NCI-H1105 treated with DMSO at 0.1 percent for 48 hours (cell line): ENCODE measurements around the gene ARHGEF17.

Experiments
- DNase-seq: peaks from one replicate; lab custom pipeline; 2025; lab: John Stamatoyannopoulos, UW

ARHGEF17 gene

GRCh38 chr11:73358071-73358470 lies 50.0 kb downstream of the ARHGEF17 start:
- no peak for DNase-seq

- DNase-seq = no peak
Observed at GRCh38 chr11:73359341-73359740, 51.3 kb downstream of the ARHGEF17 start.

GRCh38 chr11:73359930-73360742 lies 52.1 kb downstream of the ARHGEF17 start:
- no peak for DNase-seq

GRCh38 chr11:73360743-73361369 lies 52.8 kb downstream of the ARHGEF17 start:
- no peak for DNase-seq

GRCh38 chr11:73361953-73362776 lies 54.1 kb downstream of the ARHGEF17 start:
- no peak for DNase-seq

- no peak for DNase-seq
Observed at GRCh38 chr11:73363147-73363546, 55.1 kb downstream of the ARHGEF17 start.

GRCh38 chr11:73365352-73366264 lies 57.5 kb downstream of the ARHGEF17 start:
- no peak for DNase-seq

GRCh38 chr11:73366265-73366610 lies 58.2 kb downstream of the ARHGEF17 start:
- no peak for DNase-seq

GRCh38 chr11:73366953-73367352 lies 58.9 kb downstream of the ARHGEF17 start:
- no peak for DNase-seq

GRCh38 chr11:73367482-73368024 lies 59.5 kb downstream of the ARHGEF17 start:
- no peak for DNase-seq

- DNase-seq = no peak
Observed at GRCh38 chr11:73372375-73372993, 64.4 kb downstream of the ARHGEF17 start.

- no peak for DNase-seq
Observed at GRCh38 chr11:73374151-73374550, 66.1 kb downstream of the ARHGEF17 start.

GRCh38 chr11:73375830-73376159 lies 67.7 kb downstream of the ARHGEF17 start:
- no peak for DNase-seq

- peak; percentile 86 for DNase-seq
Observed at GRCh38 chr11:73376160-73376802, 68.2 kb downstream of the ARHGEF17 start, which contains the start of gene RELT. TSS of gene RELT (plus strand) at chr11:73376399. CDS start at chr11:73389137, 12,738 bp downstream.

- DNase-seq = peak; percentile 26
Observed at GRCh38 chr11:73376803-73377629, 68.9 kb downstream of the ARHGEF17 start.

GRCh38 chr11:73379189-73379880 lies 71.3 kb downstream of the ARHGEF17 start:
- DNase-seq = no peak

- DNase-seq = no peak
Observed at GRCh38 chr11:73380331-73380730, 72.3 kb downstream of the ARHGEF17 start.

GRCh38 chr11:73380897-73381410 lies 72.9 kb downstream of the ARHGEF17 start:
- no peak for DNase-seq

GRCh38 chr11:73381589-73381988 lies 73.5 kb downstream of the ARHGEF17 start:
- DNase-seq = no peak
